Kidney (tissue), 14 donors: Measurements from ENCODE around the gene NOS1. TPM values are rescaled to one million over a fixed set of nuclear protein-coding genes. Genes with fewer than 3 reads are reported as not detected.

Source experiments
- DNase-seq, 5 donors: peaks; one replicate each; pipeline ENCODE4 v3.0.0-alpha.2; 2013 to 2020
- FAIRE-seq: peaks from 2 replicates; lab custom pipeline; 2012; peaks lifted over from hg19 to GRCh38; lab: Jason Lieb, UNC
- H3K27ac ChIP-seq, 2 donors: one replicate each; pipeline ENCODE4 v1.7.0; 2013; ENCODE audit warnings: low read depth in 2 of 2, low read length in 2 of 2, inconsistent platforms in 1 of 2
- H3K27me3 ChIP-seq: one replicate; pipeline ENCODE4 v1.7.1; 2013; ENCODE audit warnings: low read length, inconsistent platforms; ENCODE audit not compliant: control insufficient read depth, insufficient read depth
- H3K36me3 ChIP-seq, 3 donors: one replicate each; pipeline versions ENCODE4 v1.7.0 to v1.7.1; 2013; ENCODE audit warnings: low read length in 3 of 3, control low read depth in 1 of 3, inconsistent platforms in 1 of 3; ENCODE audit not compliant: insufficient read depth in 3 of 3, control insufficient read depth in 2 of 3
- H3K4me1 ChIP-seq, 3 donors: one replicate each; pipeline versions ENCODE4 v1.7.0 to v1.7.1; 2013; ENCODE audit warnings: low read length in 3 of 3, inconsistent platforms in 1 of 3, low read depth in 1 of 3; ENCODE audit not compliant: control insufficient read depth in 2 of 3, insufficient read depth in 2 of 3
- H3K4me3 ChIP-seq, 3 donors: one replicate each; pipeline versions ENCODE4 v1.7.0 to v1.8.1; 2013; ENCODE audit warnings: low read length in 3 of 3, control low read depth in 1 of 3, inconsistent platforms in 1 of 3
- H3K9ac ChIP-seq, 3 donors: one replicate each; pipeline versions ENCODE4 v1.7.0 to v1.7.1; 2013; ENCODE audit warnings: low read length in 3 of 3, control low read depth in 1 of 3, inconsistent platforms in 1 of 3
- H3K9me3 ChIP-seq, 3 donors: one replicate each; pipeline versions ENCODE4 v1.7.0 to v1.7.1; 2013; ENCODE audit warnings: low read length in 3 of 3, control low read depth in 1 of 3, inconsistent platforms in 1 of 3; ENCODE audit not compliant: control insufficient read depth in 2 of 3, insufficient read depth in 1 of 3
- intact Hi-C: fragments of 100-400 bp; cut with DNase I; formaldehyde crosslinking; loops from one replicate; pipeline ENCODE4 v1.11.1; 2022
- polyA plus RNA-seq: library from polyadenylated mRNA; stranded (reverse); fragments of 350-450 nt; fragmentation: Illumina TruSeq; extraction: RNeasy Lipid Tissue Mini Kit (QIAGEN cat#74804); gene quantifications from one replicate; pipeline ENCODE4 v1.2.3, GENCODE V29; 2014; ENCODE audit warnings: low read depth, low replicate concordance; ENCODE audit not compliant: insufficient read depth
- total RNA-seq: library from RNA; stranded (reverse); fragmentation: NEBNext Ultra II Directional; extraction: Animal tissue kit (Norgen Biotek cat#: 25700); gene quantifications from one replicate; pipeline ENCODE4 v1.2.1, GENCODE V29; 2021
- TF ChIP-seq, protein P1 (sequence below): IDR thresholded peaks from 3 replicates; pipeline ENCODE4 v1.5.1; 2012; ENCODE audit warnings: mild to moderate bottlenecking, moderate library complexity, borderline replicate concordance; ENCODE audit not compliant: insufficient read depth; ENCODE audit errors: extremely low read depth
- donor health status: control.
- donor health status: control.
- donor health status: control.
- donor health status: control.
- donor health status: control.
- donor health status: DM: yes; HTN: yes; CAD: no.
- donor health status: Normal renal cell carcinoma (clear cell type).

NOS1 gene
- total and polyA plus RNA-seq, 2 donors from 2014 or later = 1.3 to 6.5 TPM

DNA sequence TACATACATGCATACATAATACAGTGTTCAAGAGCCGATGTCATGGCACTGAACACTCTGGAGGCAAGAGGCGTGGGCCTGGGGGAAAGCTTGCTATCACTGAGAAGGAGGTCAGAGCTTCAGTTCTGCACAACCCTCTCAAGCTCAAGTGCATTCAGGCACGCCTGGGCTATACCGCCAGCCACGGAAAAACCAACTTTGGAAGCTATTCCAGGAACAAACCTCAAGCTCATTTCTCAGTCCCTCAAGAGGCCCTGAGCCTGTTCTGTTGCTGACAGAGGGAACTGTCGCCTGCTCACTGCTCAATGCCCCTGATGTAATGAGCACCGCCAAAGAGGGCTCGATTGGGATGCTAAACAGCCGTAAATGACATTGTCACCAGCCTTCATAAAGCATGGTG, 9.2 kb downstream of the NOS1 start:
- no peaks in the 10 kb centered on the region for H3K9me3 ChIP-seq
- intact Hi-C loops = no loop called here
- no peak overlapping the region for H3K4me3 ChIP-seq
- H3K9ac ChIP-seq = no peak overlapping the region
- DNase-seq (no peak), FAIRE-seq (no peak)
- H3K36me3 ChIP-seq = no peaks in the 10 kb centered on the region
- no peak overlapping the region for H3K27ac ChIP-seq
- no peaks in the 10 kb centered on the region for H3K4me1 ChIP-seq
- TF ChIP-seq, protein P1, sequence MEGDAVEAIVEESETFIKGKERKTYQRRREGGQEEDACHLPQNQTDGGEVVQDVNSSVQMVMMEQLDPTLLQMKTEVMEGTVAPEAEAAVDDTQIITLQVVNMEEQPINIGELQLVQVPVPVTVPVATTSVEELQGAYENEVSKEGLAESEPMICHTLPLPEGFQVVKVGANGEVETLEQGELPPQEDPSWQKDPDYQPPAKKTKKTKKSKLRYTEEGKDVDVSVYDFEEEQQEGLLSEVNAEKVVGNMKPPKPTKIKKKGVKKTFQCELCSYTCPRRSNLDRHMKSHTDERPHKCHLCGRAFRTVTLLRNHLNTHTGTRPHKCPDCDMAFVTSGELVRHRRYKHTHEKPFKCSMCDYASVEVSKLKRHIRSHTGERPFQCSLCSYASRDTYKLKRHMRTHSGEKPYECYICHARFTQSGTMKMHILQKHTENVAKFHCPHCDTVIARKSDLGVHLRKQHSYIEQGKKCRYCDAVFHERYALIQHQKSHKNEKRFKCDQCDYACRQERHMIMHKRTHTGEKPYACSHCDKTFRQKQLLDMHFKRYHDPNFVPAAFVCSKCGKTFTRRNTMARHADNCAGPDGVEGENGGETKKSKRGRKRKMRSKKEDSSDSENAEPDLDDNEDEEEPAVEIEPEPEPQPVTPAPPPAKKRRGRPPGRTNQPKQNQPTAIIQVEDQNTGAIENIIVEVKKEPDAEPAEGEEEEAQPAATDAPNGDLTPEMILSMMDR = no peak
- no peaks in the 10 kb centered on the region for H3K27me3 ChIP-seq

- TF ChIP-seq, protein P1 = no peak
- no peak overlapping the region for H3K9ac ChIP-seq
- no peak for FAIRE-seq
These were observed 11.3 kb downstream of the NOS1 start for GRCh38 chr12:117350140-117350539.

GRCh38 chr12:117347588-117347987, 13.8 kb downstream of the NOS1 start:
- Histone ChIP-seq H3K36me3 (no peaks in the 10 kb centered on the region), H3K9ac (no peak overlapping the region), H3K27me3 (no peaks in the 10 kb centered on the region), H3K4me3 (no peak overlapping the region), H3K9me3 (no peaks in the 10 kb centered on the region), H3K27ac (no peak overlapping the region), H3K4me1 (no peaks in the 10 kb centered on the region)
- DNase-seq = no peak
- intact Hi-C loops = no loop called here
- TF ChIP-seq, protein P1 = no peak
- FAIRE-seq = no peak

More at GRCh38 chr12:117350140-117350539, 11.3 kb downstream of the NOS1 start:
- intact Hi-C loops = no loop called here
- Histone ChIP-seq H3K4me3 (no peak overlapping the region), H3K27ac (no peak overlapping the region), H3K4me1 (no peaks in the 10 kb centered on the region), H3K27me3 (no peaks in the 10 kb centered on the region), H3K36me3 (no peaks in the 10 kb centered on the region), H3K9me3 (no peaks in the 10 kb centered on the region)
- no peak for DNase-seq

DNA sequence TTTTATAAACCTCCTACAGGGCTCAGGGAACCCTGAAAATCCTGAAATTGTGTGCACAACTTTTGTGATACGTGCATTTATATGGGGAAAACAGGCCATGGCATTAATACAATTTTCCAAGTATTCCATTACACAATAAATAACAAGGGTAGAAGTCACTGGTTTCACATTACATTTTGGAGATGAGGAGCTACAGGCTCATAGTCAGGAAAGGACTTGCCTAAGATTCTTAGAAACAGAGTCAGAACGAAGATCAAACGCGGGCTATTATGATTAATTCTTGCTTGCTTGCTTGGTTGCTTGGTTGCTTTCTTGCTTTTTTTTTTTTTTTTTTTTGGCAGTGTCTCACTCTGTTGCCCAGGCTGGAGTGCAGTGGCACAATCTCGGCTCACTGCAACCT, 16.7 kb downstream of the NOS1 start:
- intact Hi-C loops = no loop called here
- TF ChIP-seq, protein P1 = no peak
- H3K9me3 ChIP-seq = no peaks in the 10 kb centered on the region
- no peaks in the 10 kb centered on the region for H3K27me3 ChIP-seq
- H3K27ac ChIP-seq = no peak overlapping the region
- no peak overlapping the region for H3K4me3 ChIP-seq
- H3K36me3 ChIP-seq = no peaks in the 10 kb centered on the region
- H3K4me1 ChIP-seq = no peaks in the 10 kb centered on the region
- DNase-seq (no peak), FAIRE-seq (no peak)
- no peak overlapping the region for H3K9ac ChIP-seq
